Dendritic cell treated with granulocyte-macrophage colony-stimulating factor and Interleukin-4, amounts not matched to agents 40 ng/mL and 50 ng/mL, for 4 days (primary cell): ENCODE measurements around the gene IL12RB1.

Experiments
- H3K27ac Mint-ChIP-seq: one replicate; pipeline ENCODE4 v1.8.0; 2022; ENCODE audit warnings: mild to moderate bottlenecking, mixed read lengths
- H3K27me3 Mint-ChIP-seq: one replicate; pipeline ENCODE4 v1.8.0; 2022; ENCODE audit warnings: mild to moderate bottlenecking, mixed read lengths
- H3K36me3 Mint-ChIP-seq: one replicate; pipeline ENCODE4 v1.8.0; 2022; ENCODE audit warnings: low read depth, mixed read lengths
- H3K4me1 Mint-ChIP-seq: one replicate; pipeline ENCODE4 v1.8.0; 2022; ENCODE audit warnings: low read depth, mixed read lengths
- H3K4me3 Mint-ChIP-seq: one replicate; pipeline ENCODE4 v1.8.0; 2022; ENCODE audit warnings: mild to moderate bottlenecking, moderate library complexity, mixed read lengths
- H3K9me3 Mint-ChIP-seq: one replicate; pipeline ENCODE4 v1.8.0; 2022; ENCODE audit warnings: mixed read lengths
- intact Hi-C: fragments of 100-400 bp; cut with micrococcal nuclease; formaldehyde crosslinking; loops from one replicate; pipeline ENCODE4 v1.15.0; 2022

The IL12RB1 gene

DNA sequence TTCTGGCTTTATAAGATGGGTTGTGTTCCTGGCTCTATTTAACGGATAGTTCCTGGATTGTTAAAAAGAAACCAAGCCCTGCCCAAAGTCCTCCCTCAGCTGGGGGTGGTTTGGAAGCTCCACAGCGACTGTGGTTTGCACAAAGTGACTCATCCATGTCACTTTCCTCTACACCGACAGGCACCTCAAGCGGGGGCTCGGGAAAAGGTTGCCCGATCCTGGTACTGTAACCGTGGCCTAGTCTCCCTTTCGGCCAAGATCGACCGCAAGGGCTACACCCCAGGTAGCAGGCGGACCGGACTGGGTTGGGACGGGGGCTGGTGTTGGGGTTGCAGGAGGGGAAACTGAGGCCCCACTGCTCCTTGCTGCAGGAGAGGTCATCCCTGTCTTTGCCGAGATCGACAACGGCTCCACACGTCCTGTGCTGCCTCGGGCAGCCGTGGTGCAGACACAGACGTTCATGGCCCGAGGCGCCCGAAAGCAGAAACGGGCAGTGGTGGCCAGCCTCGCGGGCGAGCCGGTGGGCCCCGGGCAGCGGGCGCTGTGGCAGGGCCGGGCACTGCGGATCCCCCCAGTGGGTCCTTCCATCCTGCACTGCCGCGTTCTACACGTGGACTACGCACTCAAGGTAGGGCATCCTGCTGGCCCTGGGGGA lies 77.2 kb downstream of the IL12RB1 start:
- Mint-ChIP-seq H3K27ac (peak overlapping the region; percentile 80), H3K36me3 (peaks cover 92% of the 10 kb centered on the region), H3K4me1 (peaks cover 44% of the 10 kb centered on the region), H3K27me3 (no peaks in the 10 kb centered on the region), H3K4me3 (peak overlapping the region; percentile 80), H3K9me3 (no peaks in the 10 kb centered on the region)
- intact Hi-C loops, result loop anchor here (10.0 kb wide), 1 partner anchor 165 kb away; the partner anchor contains the start of gene IFI30
